Amygdala (tissue), 56 donors: Measurements from ENCODE around the gene FAM53A.
"Not testable (repeated sequence)": the region's sequence is repeated elsewhere in the genome, so short reads cannot be mapped to it uniquely, and the experiment has no call there.

ENCODE experiments used
- DNase-seq, 56 donors: peaks; one replicate each; lab custom pipeline; 2025; lab: John Stamatoyannopoulos, UW

The FAM53A gene

DNA sequence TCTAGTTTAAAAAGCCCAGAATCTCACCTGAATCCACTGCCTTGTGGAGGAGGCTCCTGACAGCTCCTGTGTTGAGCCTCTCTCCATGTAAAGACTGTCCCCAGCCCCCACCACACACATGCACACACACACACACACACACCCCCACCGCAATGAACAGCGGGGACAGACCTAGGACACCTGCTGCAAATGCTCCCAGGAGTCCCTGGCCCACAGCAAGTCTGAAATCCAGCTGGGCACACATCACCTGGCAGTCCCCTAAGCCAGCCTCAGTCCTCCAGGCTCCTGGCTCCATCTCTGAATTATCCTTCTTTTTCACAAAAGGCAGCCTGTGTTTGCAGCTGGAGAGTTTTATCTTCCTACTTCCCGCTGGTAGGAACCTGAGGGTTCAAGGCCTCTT lies 6.6 kb upstream of the FAM53A start:
- no peak for DNase-seq

GRCh38 chr4:1686440-1687036 lies 2.4 kb upstream of the FAM53A start:
- no peak for DNase-seq

DNA sequence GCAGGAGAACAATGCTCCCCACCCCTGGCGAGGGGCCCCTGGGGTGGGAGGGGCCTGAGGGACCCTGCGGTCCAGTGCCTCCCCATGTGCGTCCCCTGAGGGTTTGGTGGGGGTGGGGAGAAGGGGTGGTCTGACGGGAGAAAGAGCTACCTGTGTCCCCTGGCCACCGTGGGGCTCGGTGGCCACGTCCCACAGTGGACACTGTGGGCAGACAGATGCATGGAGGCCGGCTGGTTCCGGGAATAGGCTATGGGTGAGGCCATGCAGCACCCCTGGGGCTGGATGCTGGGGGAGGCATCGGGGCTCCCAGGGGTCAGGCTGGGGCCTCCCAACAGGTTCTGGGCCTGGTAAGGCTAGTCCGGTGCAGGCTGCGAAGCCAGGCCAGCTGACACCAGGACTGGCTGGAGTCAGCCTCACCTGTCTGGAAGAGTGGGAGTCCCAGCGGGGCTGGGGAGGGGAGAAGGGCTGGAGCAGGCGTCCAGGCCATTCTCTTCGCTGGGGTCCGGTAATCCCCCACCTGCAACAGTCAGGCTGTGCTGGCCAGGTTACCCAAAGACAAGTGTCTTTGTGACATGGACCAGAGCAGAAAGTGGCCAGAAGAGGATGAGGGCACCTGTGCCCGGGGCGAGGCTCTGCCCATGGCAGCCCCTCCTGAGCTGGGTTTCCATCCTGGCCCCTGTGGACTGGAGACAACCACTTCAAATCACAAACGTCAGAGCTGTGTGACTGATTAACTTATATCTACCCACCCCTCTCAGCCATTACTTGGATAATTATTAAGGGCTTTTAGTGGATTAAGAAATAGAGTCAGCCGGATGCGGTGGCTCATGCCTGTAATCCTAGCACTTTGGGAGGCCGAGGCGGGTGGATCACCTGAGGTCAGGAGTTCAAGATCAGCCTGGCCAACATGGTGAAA lies 1.4 kb upstream of the FAM53A start:
- no peak for DNase-seq

GRCh38 chr4:1684506-1685234 lies 557 bp upstream of the FAM53A start:
- DNase-seq, result peak in 20 of 56 donors; percentile 32 to 90 (median 66)

DNA sequence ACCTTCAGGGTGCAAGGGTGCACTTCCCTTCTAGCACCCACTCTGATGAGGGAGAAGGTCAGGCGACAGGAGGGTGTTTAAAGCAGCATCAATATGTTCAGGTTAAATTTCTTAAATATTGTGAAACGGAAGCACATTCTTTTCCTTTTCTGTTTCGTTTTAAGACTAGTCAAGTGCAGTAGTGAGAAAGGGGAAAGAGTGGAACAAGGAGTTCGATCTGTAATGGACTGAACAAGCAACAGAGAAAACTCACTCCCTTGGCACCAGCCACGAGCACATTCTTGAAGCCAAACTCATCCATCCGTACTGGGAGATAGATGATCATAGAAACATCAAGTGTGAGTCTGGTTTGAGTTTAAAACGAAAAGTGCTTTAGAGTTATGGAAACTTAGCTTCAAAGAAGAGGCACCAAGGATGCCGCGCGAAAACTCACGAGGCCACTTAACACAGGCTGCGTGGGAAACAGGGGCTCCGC lies 815 bp downstream of the FAM53A start:
- peak in 2 of 56 donors; percentile 14 to 16 for DNase-seq

DNA sequence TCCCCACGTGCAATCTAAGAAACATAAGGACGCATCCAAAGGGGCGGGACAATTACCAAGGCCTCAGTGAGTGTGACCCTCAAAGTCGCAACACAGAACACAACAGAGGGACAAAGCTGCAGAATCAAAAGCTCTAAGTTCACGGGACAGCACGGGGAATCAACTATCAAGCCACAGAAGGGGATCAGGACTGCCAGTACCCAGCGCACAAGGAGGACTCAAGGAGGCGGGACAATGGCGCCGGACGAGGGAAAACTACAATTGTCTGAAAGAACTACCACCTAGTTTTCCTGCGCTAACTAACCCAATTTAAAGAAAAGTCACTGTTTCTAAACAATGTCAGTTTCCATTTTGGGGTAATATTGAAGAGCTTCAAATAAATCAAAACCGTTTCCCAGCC lies 1.3 kb downstream of the FAM53A start:
- DNase-seq, result no peak

GRCh38 chr4:1678244-1678643 lies 5.9 kb downstream of the FAM53A start:
- DNase-seq, result no peak

GRCh38 chr4:1676605-1677525 lies 7.2 kb downstream of the FAM53A start:
- DNase-seq, result no peak

GRCh38 chr4:1675802-1676137 lies 8.3 kb downstream of the FAM53A start:
- DNase-seq, result no peak

DNA sequence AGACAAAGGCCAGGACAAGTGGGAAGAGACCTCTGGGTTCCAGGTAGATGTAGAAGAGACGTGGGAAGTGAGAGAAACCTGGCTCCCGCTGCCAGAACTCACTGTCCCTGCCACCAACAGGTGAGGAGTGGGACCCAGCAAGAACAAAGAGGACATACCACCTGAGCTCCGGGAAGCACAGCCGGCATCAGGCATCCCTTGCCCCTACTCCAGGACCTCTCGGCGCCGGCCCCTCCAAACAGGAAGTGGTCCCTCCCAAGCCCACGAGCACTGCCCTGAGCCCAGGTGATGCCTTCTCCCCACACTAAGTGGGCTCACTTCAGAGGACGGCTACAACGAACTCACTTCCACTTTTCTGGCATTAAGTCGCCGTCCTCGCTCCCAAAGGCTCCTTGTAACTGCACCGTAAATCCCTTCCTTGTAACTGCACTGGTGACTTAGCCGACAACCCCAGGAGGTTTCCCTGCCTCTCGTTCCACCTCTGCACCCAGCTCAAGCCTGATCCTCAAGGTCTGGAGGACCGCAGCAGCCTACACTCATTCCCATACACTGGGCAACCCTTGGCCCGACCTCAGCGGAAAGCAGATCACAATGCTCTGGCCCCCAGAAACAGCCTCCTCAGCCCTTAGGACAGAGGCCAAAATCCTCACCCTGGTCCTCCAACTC lies 8.8 kb downstream of the FAM53A start:
- no peak for DNase-seq

GRCh38 chr4:1674682-1675081 lies 9.4 kb downstream of the FAM53A start:
- DNase-seq, result peak in 20 of 56 donors; percentile 4 to 66 (median 19)

- no peak for DNase-seq
These were observed 10.4 kb downstream of the FAM53A start for GRCh38 chr4:1673671-1674070.

DNA sequence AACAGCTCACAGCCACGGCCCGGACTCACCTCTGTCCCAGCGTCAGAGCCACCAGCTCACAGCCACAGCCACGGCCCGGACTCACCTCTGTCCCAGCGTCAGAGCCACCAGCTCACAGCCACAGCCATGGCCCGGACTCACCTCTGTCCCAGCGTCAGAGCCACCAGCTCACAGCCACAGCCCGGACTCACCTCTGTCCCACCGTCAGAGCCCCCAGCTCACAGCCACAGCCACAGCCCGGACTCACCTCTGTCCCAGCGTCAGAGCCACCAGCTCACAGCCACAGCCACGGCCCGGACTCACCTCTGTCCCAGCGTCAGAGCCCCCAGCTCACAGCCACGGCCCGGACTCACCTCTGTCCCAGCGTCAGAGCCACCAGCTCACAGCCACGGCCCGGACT lies 13.1 kb downstream of the FAM53A start:
- DNase-seq, result not testable (repeated sequence)

DNA sequence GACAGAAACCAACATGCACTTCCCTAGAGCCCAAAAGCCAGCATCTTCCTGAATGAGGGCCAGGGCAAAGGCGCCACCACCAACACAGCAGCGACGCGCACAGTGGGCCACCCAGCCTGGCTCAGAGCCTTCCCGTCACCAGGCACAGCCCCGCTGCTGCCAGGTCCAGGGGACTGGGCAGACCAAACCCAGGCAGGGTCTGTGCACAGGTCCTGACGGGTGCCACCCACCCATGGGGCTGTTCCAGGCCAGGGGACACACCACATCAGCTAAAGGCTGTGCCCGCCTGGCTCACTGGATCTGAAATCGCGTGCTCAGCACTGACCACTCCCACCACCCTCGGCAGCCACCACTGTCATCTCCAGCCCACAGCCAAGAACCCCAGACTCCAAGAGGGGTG lies 13.8 kb downstream of the FAM53A start:
- no peak for DNase-seq

DNA sequence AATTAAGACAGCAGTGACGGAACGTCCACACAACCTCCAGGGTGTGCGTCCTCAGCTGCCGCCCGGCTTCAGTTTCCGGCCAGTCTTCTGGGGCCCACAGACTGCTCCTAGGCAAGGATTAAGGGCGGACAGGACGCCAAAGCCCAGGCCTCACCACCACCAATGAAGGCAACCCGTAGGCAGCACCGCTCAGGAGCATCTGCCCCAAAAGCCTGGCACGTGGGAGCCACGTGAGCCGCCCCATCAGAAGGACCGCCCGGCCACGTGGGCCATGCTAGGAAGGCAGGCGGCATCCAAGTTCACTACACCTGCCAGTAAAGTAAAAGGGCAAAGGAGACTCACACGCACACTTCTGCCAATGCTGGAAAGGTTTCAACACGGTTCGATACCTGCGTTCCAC lies 14.3 kb downstream of the FAM53A start:
- DNase-seq, result no peak

GRCh38 chr4:1669270-1669669 lies 14.8 kb downstream of the FAM53A start:
- no peak for DNase-seq

GRCh38 chr4:1668488-1668840 lies 15.6 kb downstream of the FAM53A start:
- no peak for DNase-seq

DNA sequence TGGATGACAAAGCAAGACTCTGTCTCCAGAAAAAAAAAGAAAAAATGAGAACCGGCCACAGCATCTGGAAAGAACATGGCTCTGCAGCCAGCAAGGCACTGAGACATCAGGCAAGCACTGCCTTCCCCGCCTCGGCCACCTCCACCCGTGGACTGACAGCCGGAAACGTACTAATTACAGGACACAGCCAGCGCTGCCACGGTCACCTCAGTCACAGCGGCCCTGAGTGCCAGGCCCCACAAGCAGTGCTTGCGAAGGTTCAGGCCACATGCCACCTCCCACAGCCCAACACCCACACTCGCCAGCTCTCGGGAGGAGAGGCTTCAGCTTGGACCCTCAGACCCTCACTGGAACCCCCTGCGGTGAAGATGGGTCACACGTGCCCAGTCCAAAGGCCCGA lies 16.8 kb downstream of the FAM53A start:
- no peak for DNase-seq

DNA sequence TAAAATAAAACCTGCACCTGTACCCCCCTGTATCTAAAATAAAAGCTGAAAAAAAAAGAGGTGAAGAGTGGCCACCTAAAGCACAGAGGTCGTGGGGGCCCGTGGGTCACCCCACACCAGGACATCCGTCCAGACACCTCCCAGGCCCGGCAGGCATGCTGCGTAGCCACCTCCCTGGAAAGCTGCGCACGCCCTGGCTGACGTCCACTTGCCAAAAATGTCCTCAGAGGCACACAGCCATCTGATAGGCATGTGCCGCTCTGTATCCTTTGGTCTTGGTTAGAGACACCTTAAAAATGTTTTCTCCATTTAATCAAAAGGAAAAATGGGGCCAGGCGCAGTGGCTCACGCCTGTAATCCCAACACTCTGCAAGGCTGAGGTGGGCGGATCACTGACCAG lies 17.7 kb downstream of the FAM53A start:
- DNase-seq, result peak in 1 of 56 donors; percentile 5

- no peak for DNase-seq
These were observed 20.0 kb downstream of the FAM53A start for GRCh38 chr4:1664141-1664540.
